Stimulated activated CD4-positive, alpha-beta T cell treated with anti-CD3 and anti-CD28 coated beads, Interleukin-15, amount 100 ng/mL, for 24 hours (primary cell): ENCODE measurements around the gene MED13L.
"Not testable (repeated sequence)": the region's sequence is repeated elsewhere in the genome, so short reads cannot be mapped to it uniquely, and the experiment has no call there.

Experiments
- DNase-seq: peaks from one replicate; pipeline ENCODE4 v3.0.0-alpha.2; 2020

The MED13L gene

DNA sequence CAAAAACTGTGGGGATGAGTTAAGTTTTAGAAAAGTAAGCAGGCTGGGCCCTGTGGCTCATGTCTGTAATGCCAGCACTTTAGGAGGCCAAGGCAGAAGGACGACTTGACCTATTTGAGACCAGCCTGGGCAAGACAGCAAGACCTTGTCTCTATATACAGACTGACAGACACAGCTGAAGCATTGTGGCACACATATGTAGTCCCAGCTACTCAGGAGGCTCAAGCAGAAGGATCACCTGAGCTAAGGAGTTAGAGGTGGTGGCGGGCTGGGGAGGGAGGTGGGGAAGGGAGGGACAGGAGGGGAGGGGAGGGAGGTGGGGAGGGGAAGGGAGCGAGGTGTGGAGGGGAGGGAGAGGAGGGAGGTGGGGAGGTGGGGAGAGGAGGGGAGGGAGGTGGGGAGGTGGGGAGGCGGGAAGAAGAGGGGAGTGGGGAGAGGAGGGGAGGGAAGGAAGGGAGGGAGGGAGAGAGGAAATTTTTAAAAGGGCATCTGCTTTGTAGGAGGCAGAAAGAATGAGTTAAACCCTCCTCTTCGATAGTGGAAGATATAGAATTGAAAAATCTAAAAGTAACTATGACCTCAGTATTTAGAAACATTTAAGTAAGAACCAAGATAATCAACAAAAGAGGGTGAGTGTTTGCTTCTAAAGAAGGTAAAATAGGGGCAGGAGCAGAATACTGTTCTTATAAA is 30.9 kb downstream of the MED13L start:
- DNase-seq, result no peak

DNA sequence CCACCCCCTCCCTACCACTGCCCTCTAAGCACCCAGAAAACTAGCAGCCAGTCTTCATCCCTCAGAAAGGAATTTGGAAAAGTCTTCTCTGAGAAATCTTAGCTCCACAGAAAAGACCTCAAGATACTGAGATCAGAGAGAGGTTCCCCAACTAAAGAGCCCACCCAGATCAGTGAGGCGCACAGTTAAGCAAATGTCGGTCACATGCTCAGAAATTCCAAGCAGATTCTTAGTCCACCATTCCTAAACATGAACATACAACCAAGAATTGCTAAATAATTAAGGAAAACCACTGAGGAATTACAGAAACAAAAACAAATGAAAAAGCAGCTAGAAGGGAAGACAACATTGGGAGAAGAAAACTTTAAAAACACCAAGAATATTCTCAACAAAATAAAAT is 32.3 kb downstream of the MED13L start:
- DNase-seq, result no peak

DNA sequence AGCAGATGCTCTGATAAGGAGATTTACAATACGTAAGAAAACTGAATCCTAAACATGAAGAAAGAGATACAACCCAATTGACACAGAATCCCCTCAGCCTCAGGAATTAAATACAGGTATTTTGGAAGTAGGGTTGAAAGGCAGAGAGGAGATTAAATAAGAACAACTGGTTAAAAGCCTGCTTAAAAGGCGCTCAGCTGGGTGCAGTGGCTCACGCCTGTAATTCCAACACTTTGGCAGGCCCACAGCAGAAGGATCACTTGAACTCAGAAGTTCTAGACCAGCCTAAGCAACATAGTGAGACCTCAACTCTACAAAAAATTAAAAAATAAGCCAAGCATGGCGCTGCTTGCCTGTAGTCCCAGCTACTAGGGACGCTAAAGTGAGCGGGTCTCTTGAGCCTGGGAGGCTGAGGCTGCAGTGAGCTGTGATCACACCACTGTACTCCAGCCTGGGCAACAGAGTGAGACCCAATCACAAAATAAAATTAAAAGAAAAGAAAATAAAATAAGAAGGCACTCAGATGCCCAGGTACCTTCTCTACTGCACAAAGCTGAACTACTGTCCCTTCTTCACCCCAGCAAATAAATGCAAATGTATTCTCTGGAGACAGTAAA is 32.9 kb downstream of the MED13L start:
- DNase-seq, result no peak

DNA sequence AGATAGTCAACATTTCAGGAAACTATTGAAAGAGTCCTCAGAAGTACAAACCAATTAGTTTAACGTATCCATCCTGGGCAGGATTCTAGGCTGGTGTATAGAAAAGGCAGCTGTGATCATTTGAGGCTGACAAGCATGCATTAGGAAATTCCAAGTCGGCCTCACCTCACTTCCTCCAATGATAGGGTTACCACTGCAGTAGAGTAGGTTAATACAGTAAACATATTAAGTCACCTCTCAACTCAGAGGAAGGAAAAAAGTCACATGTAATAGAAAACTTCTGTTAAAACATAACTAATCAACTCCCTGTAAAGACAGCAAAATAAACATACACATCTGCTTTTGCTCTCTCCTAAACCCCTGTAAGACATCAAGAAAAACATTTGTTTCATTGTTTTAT is 33.5 kb downstream of the MED13L start:
- peak; percentile 9 for DNase-seq

- DNase-seq, result no peak
Observed at GRCh38 chr12:116242740-116243139, 34.8 kb downstream of the MED13L start.

GRCh38 chr12:116241157-116241759 is 36.2 kb downstream of the MED13L start:
- no peak for DNase-seq

GRCh38 chr12:116238570-116239119 is 38.8 kb downstream of the MED13L start:
- DNase-seq, result not testable (repeated sequence)

DNA sequence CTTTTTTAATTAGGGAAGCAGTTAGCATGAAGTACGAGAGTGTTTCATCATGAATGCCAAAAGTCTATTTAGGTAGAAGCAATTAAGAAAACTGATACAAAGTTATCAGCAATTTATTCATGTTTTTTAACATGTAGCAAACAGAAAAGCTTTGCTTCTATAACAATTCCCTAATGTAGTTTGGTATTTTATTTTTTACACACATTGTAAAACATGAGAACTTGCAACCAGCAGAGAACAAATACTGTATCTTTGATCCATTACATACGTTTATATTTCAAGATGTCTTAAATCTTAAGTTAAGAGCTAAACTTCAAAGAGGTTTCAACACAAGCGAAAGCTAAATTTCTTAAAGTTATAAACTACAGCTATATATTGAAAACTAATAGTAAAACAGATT is 39.3 kb downstream of the MED13L start:
- DNase-seq, result no peak

GRCh38 chr12:116236976-116237375 is 40.5 kb downstream of the MED13L start:
- no peak for DNase-seq

- DNase-seq, result peak; percentile 41
Observed at GRCh38 chr12:116236148-116236731, 41.3 kb downstream of the MED13L start.

DNA sequence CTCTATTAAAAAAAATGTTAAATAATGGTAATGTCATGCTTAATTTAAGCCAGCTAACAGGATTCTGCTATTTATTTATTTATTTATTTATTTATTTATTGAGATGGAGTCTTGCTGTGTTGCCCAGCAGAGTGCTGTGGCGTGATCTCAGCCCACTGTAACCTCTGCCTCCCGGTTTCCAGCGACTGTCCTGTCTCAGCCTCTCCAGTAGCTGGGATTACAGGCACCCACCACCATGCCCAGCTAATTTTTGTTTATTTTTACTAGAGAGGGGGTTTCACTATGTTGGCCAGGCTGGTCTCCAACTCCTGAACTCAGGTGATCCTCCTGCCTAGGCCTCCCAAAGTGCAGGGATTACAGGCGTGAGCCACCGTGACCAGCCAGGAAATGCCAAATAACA is 43.3 kb downstream of the MED13L start:
- not testable (repeated sequence) for DNase-seq

DNA sequence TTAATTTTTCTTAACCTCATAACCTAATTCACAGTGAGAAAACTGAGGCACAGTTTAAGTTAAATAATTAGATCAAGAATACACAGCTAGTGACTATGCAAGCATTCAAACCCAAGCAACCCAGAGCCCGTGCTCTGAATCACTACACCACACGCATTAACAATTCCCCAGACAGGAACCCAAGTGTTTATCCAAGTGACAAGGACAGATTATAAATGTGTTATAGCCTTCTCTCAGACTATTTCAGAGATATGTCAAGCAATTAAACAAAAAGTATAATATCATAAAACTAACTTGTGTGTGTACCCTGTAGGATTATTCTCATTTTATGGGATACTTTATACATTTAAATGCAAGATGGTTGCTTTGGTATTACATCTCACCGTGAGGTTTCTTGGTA is 43.8 kb downstream of the MED13L start:
- DNase-seq, result no peak

GRCh38 chr12:116227811-116228210 is 49.7 kb downstream of the MED13L start:
- DNase-seq, result no peak

- no peak for DNase-seq
Observed at GRCh38 chr12:116226026-116226425, 51.5 kb downstream of the MED13L start.

DNA sequence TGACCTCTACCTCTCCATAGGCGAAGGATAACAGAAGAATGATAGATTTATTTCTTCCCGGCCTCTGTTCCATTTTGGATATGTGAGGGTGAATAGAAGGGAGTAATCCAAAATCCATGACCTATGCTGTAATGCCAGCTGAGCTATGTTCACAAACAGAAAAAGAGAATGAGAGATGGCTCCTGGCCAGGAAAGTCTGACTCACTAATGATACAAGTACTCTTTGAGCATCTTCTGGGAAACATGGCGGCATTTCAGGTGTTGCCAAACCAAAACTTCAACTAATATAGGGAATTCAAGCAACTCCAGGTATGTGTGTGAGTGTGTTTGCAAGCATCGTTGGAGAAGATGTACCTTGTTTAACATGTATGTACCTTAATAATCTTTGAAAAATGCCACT is 55.1 kb downstream of the MED13L start:
- DNase-seq, result peak; percentile 55

DNA sequence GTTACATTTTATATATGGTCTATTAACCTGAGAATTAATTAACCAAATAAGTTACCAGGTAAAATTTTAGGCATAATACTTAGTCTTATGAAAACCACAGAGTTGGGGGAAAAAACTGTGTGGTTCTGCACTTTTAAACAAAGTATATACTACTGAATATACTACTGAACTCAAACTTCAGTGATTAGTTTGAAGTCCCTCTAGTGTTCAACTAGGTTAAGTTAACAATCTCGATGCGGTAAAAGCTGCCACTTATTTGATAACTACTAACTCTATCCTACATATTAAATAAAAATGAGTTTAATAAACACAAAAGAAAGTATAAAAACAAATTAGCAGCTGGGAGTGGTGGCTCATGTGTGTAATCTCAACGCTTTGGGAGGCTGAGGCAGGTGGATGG is 56.7 kb downstream of the MED13L start:
- DNase-seq, result no peak

- DNase-seq, result no peak
Observed at GRCh38 chr12:116217045-116217735, 60.3 kb downstream of the MED13L start.

DNA sequence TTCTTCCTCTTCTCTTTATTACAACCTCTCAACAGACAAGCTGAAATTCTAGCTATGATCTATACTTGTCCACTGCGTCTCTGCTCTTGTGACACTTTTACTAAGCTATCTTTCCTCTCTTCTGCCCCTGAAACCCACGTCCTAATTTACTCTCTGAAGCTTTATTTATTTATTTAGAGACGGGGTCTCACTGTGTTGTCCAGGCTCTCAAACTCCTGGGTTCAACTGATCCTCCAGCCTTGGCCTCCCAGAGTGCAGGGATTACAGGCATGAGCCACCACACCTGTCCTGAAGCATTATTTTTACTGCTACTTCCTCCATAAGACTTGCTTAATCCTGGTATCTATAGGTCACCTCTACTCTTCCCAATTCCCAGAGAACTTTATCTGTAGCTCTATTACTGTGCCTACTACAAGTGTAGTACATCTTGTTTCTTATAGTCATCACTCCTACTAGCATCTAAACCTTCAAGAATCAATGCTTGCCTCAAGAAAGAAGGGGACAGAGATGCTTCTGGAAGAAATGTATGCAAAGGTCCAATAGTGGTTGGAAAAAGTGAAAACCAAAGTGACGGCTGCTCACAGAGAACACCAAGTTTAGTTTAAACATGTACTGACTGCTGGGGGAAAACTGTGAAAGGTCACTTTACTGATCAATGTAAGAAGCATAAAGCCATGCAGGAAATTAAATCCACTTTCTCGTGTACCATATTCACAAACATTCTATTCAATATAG is 61.3 kb downstream of the MED13L start:
- DNase-seq, result no peak

GRCh38 chr12:116215023-116215422 is 62.5 kb downstream of the MED13L start:
- DNase-seq, result no peak

DNA sequence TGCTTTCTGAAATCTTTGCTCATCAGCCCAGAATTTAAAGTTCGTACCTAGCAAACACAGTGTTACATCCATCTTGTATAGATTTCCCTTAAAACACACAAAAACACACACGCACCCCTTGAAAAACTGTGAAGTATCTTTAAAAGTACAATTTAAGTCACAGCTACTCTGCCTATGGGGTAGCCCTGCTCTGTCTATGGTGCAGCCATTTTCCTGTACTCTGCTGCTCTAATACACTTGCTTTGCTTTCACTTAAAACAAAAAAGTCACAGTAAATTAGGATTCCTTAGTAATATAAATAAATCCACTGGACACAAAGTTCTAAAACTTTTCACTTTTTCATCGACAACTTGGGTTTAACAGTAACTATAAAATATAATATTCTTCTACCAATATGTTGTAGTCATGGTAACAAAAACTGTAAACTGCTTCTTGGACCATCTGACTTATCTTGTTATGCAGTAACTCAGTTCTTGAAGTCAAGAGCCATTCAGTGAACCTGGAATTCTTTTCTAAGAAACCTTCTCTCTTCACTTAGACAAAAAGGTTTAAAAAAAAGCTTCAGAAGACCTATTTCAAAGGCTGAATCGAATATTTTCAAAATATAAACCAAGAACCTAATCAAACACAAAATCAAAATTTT is 63.5 kb downstream of the MED13L start:
- DNase-seq, result no peak

- no peak for DNase-seq
Observed at GRCh38 chr12:116213014-116213413, 64.5 kb downstream of the MED13L start.

- DNase-seq, result no peak
Observed at GRCh38 chr12:116210762-116211161, 66.7 kb downstream of the MED13L start.
